ENCODE results near the gene KLHL40.

The KLHL40 gene

GRCh38 chr3:42685363-42685881 is at the start of gene KLHL40:
Gene KLHL40, plus strand, starts transcription at chr3:42685537. Its CDS starts 82 bp downstream, at chr3:42685619.
- no peak within 1 kb of the TSS for H3K4me3 ChIP-seq (ENCODE audit: low read length)

GRCh38 chr3:42637001-42637400 is 48.3 kb upstream of the KLHL40 start:
- no peaks in the 10 kb centered on the region for H3K27me3 ChIP-seq (ENCODE audit: insufficient read depth, low read length)
- no peaks in the 10 kb centered on the region for H3K9me3 ChIP-seq (ENCODE audit: low read length)
- peaks cover 3% of the 10 kb centered on the region for H3K4me1 ChIP-seq (ENCODE audit: insufficient read depth, low read length)
- peaks cover 90% of the 10 kb centered on the region for H3K36me3 ChIP-seq (ENCODE audit: insufficient read depth, low read length)
- H2AFZ ChIP-seq (ENCODE audit: low read depth, low read length) = no peak overlapping the region
- H3K4me3 ChIP-seq (ENCODE audit: low read length) = no peak overlapping the region

More at GRCh38 chr3:42685363-42685881, at the start of gene KLHL40:
- no peaks in the 10 kb centered on the region for H3K36me3 ChIP-seq (ENCODE audit: insufficient read depth, low read length)
- H3K9me3 ChIP-seq (ENCODE audit: low read length) = peaks cover 7% of the 10 kb centered on the region
- H3K4me1 ChIP-seq (ENCODE audit: insufficient read depth, low read length) = no peaks in the 10 kb centered on the region
- no peak within 1 kb of the TSS for H2AFZ ChIP-seq (ENCODE audit: low read depth, low read length)
- no peaks in the 10 kb centered on the region for H3K27me3 ChIP-seq (ENCODE audit: insufficient read depth, low read length)

DNA sequence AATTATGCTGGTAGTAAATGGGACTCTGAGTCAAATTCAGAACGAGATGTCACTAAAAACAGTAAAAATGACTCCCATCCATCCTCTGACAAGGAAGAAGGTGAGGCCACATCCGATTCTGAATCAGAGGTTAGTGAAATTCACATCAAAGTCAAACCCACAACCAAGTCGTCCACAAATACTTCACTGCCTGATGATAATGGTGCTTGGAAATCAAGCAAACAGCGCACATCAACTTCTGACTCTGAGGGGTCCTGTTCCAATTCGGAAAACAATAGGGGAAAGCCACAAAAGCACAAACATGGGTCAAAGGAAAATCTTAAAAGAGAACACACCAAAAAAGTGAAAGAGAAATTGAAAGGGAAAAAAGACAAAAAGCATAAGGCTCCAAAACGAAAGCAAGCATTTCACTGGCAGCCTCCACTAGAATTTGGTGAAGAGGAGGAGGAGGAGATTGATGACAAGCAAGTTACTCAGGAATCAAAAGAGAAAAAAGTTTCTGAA is 46.9 kb upstream of the KLHL40 start:
- Histone ChIP-seq H3K4me3 (ENCODE audit: low read length) (no peak overlapping the region), H3K36me3 (ENCODE audit: insufficient read depth, low read length) (peaks cover 90% of the 10 kb centered on the region)

GRCh38 chr3:42639192-42639591 is 46.1 kb upstream of the KLHL40 start:
- Histone ChIP-seq H3K4me1 (ENCODE audit: insufficient read depth, low read length) (no peaks in the 10 kb centered on the region), H3K4me3 (ENCODE audit: low read length) (no peak overlapping the region), H3K27me3 (ENCODE audit: insufficient read depth, low read length) (no peaks in the 10 kb centered on the region), H2AFZ (ENCODE audit: low read depth, low read length) (no peak overlapping the region), H3K9me3 (ENCODE audit: low read length) (no peaks in the 10 kb centered on the region), H3K36me3 (ENCODE audit: insufficient read depth, low read length) (peaks cover 91% of the 10 kb centered on the region)

More for the DNA sequence above, 46.9 kb upstream of the KLHL40 start:
- Histone ChIP-seq H3K9me3 (ENCODE audit: low read length) (no peaks in the 10 kb centered on the region), H3K27me3 (ENCODE audit: insufficient read depth, low read length) (no peaks in the 10 kb centered on the region), H2AFZ (ENCODE audit: low read depth, low read length) (no peak overlapping the region), H3K4me1 (ENCODE audit: insufficient read depth, low read length) (no peaks in the 10 kb centered on the region)

GRCh38 chr3:42640129-42640528 is 45.2 kb upstream of the KLHL40 start:
- no peak overlapping the region for H3K4me3 ChIP-seq (ENCODE audit: low read length)
- no peak overlapping the region for H2AFZ ChIP-seq (ENCODE audit: low read depth, low read length)
- no peaks in the 10 kb centered on the region for H3K27me3 ChIP-seq (ENCODE audit: insufficient read depth, low read length)
- no peaks in the 10 kb centered on the region for H3K4me1 ChIP-seq (ENCODE audit: insufficient read depth, low read length)
- H3K9me3 ChIP-seq (ENCODE audit: low read length) = no peaks in the 10 kb centered on the region
- H3K36me3 ChIP-seq (ENCODE audit: insufficient read depth, low read length) = peaks cover 91% of the 10 kb centered on the region

GRCh38 chr3:42640771-42641370 is 44.5 kb upstream of the KLHL40 start:
- no peak overlapping the region for H3K4me3 ChIP-seq (ENCODE audit: low read length)
- peaks cover 94% of the 10 kb centered on the region for H3K36me3 ChIP-seq (ENCODE audit: insufficient read depth, low read length)
- no peaks in the 10 kb centered on the region for H3K4me1 ChIP-seq (ENCODE audit: insufficient read depth, low read length)
- H3K27me3 ChIP-seq (ENCODE audit: insufficient read depth, low read length) = no peaks in the 10 kb centered on the region
- H3K9me3 ChIP-seq (ENCODE audit: low read length) = no peaks in the 10 kb centered on the region
- no peak overlapping the region for H2AFZ ChIP-seq (ENCODE audit: low read depth, low read length)

DNA sequence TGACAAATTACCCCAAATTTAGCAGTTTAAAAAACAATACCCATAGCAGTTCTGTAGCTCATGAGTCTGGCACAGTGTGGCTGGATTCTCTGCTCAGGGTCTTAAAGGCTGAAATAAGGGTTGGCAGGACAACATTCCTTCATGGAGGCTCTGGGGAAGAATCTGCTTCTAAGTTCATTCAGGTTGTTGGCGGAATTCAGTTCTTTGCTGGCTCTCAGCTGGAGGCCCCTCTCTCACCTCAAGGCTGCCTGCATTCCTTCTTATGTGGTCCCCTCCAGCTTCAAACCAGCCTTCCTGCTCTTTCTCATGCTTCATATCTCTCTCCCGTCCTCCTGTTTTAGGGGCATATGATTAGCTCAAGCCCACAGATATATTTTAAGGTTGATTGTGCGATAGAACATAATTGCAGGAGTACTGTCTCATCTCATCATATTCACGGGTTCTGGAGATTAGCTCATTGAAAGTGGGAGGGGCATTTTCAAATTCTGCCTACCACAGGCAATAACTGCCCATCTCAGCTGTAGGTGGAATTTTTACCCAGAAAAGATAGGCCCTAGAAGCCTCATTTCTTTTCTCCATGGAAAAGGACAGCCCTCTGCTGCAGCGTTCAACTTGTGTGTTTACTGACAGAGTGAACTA is 37.4 kb upstream of the KLHL40 start:
- Histone ChIP-seq H3K9me3 (ENCODE audit: low read length) (no peaks in the 10 kb centered on the region), H3K4me1 (ENCODE audit: insufficient read depth, low read length) (peaks cover 14% of the 10 kb centered on the region), H3K27me3 (ENCODE audit: insufficient read depth, low read length) (no peaks in the 10 kb centered on the region), H3K36me3 (ENCODE audit: insufficient read depth, low read length) (peaks cover 50% of the 10 kb centered on the region), H3K4me3 (ENCODE audit: low read length) (no peak overlapping the region), H2AFZ (ENCODE audit: low read depth, low read length) (no peak overlapping the region)

- no peak overlapping the region for H3K4me3 ChIP-seq (ENCODE audit: low read length)
- no peaks in the 10 kb centered on the region for H3K9me3 ChIP-seq (ENCODE audit: low read length)
- no peaks in the 10 kb centered on the region for H3K27me3 ChIP-seq (ENCODE audit: insufficient read depth, low read length)
- no peak overlapping the region for H2AFZ ChIP-seq (ENCODE audit: low read depth, low read length)
- peaks cover 24% of the 10 kb centered on the region for H3K4me1 ChIP-seq (ENCODE audit: insufficient read depth, low read length)
- H3K36me3 ChIP-seq (ENCODE audit: insufficient read depth, low read length) = peaks cover 39% of the 10 kb centered on the region
Observed at GRCh38 chr3:42649006-42649405, 36.3 kb upstream of the KLHL40 start.

DNA sequence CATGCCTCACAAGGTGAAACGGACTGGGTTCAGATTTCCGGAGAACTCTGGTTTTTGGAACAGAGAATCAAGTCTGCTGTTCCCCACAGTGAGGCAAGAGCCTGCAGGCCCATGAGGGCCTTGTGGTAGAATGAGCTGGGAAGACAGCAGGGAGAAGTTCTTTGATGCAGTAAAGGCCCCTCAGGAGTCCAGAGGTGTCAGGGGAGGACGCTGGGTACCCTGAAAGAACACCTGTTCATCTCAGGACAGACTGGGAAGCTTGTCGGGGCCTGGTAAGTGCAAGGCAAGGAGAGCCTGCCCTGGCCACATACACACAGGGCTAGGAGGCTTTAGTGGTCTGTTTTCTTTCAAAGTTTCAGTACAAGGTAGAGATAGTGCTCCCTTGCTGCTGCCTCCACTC is 35.6 kb upstream of the KLHL40 start:
- no peaks in the 10 kb centered on the region for H3K9me3 ChIP-seq (ENCODE audit: low read length)
- no peak overlapping the region for H3K4me3 ChIP-seq (ENCODE audit: low read length)
- H2AFZ ChIP-seq (ENCODE audit: low read depth, low read length) = no peak overlapping the region
- no peaks in the 10 kb centered on the region for H3K27me3 ChIP-seq (ENCODE audit: insufficient read depth, low read length)
- peaks cover 25% of the 10 kb centered on the region for H3K4me1 ChIP-seq (ENCODE audit: insufficient read depth, low read length)
- H3K36me3 ChIP-seq (ENCODE audit: insufficient read depth, low read length) = peaks cover 33% of the 10 kb centered on the region

GRCh38 chr3:42651248-42652091 is 33.9 kb upstream of the KLHL40 start:
- Histone ChIP-seq H3K4me1 (ENCODE audit: insufficient read depth, low read length) (peaks cover 32% of the 10 kb centered on the region), H3K27me3 (ENCODE audit: insufficient read depth, low read length) (no peaks in the 10 kb centered on the region), H3K4me3 (ENCODE audit: low read length) (no peak overlapping the region), H2AFZ (ENCODE audit: low read depth, low read length) (no peak overlapping the region), H3K36me3 (ENCODE audit: insufficient read depth, low read length) (peaks cover 16% of the 10 kb centered on the region), H3K9me3 (ENCODE audit: low read length) (no peaks in the 10 kb centered on the region)

DNA sequence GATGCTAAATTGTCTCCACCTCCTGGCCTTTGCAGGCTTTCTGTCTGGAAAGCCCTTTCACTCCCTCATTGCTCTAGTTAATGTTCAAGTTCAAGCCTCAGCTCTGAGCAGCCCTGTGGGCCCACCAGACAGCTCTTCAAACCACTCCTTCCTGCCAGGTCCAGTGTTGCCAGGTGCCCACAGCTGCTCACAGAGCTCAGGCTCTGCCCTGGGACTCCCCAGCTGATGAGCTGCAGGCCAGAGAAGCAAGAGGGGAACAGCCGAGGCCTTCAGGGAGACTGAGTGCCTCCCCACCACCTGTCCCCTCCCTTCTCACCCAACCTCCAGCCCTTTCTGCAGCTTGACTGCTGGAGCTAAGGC is 33.1 kb upstream of the KLHL40 start:
- no peaks in the 10 kb centered on the region for H3K27me3 ChIP-seq (ENCODE audit: insufficient read depth, low read length)
- no peaks in the 10 kb centered on the region for H3K9me3 ChIP-seq (ENCODE audit: low read length)
- H3K4me1 ChIP-seq (ENCODE audit: insufficient read depth, low read length) = peaks cover 27% of the 10 kb centered on the region
- no peak overlapping the region for H3K4me3 ChIP-seq (ENCODE audit: low read length)
- H3K36me3 ChIP-seq (ENCODE audit: insufficient read depth, low read length) = peaks cover 9% of the 10 kb centered on the region
- no peak overlapping the region for H2AFZ ChIP-seq (ENCODE audit: low read depth, low read length)

DNA sequence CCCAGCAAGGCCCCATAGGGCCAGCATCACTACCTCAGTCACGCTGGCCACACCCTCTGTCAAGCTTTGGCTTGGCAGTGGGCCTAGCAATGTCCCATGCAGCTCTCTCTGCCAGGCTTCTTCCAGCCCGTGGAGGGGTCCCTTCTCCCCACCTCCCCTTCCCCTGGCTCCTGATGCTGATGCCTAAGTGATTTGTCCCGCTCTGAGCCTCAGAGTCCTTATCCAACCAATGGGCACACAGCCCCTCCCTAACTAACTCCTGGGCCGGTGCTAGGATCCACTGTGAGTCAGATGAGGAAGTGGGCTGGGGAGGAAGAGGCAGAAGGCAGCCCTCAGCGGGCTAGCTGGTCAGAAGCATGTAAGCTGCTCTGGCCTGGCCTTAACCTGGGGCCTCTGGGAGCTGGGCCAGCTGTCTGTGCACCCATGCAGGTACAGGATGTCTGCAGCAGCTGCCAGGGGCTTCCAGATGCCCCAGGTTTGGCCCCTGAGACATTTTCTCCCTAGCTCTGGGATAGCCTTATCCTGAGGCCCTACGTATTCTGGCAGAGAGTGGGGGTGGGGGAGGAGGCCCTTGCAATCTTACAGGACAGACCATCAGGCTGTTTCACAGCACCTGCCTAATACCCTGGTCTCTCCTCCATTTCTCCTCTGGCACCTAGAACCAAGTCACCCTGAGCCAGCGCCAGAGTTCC is 32.6 kb upstream of the KLHL40 start:
- H3K4me3 ChIP-seq (ENCODE audit: low read length) = no peak overlapping the region
- peaks cover 25% of the 10 kb centered on the region for H3K4me1 ChIP-seq (ENCODE audit: insufficient read depth, low read length)
- no peak overlapping the region for H2AFZ ChIP-seq (ENCODE audit: low read depth, low read length)
- H3K9me3 ChIP-seq (ENCODE audit: low read length) = no peaks in the 10 kb centered on the region
- H3K27me3 ChIP-seq (ENCODE audit: insufficient read depth, low read length) = no peaks in the 10 kb centered on the region
- H3K36me3 ChIP-seq (ENCODE audit: insufficient read depth, low read length) = peaks cover 4% of the 10 kb centered on the region

DNA sequence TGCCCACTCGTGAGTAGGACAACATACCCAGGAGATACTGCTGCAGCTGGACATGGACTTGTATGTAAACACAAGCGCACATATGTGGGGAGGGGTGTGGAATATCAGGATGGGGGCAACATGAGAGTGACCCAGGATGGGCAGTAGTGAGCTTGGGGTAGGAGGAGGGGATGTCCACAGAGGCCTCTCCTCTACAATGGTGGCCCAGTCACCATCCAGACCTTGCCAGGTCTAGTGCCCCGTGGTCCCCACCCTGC is 32.1 kb upstream of the KLHL40 start:
- peaks cover 25% of the 10 kb centered on the region for H3K4me1 ChIP-seq (ENCODE audit: insufficient read depth, low read length)
- H3K4me3 ChIP-seq (ENCODE audit: low read length) = peak overlapping the region; percentile 64
- H3K9me3 ChIP-seq (ENCODE audit: low read length) = no peaks in the 10 kb centered on the region
- H3K36me3 ChIP-seq (ENCODE audit: insufficient read depth, low read length) = no peaks in the 10 kb centered on the region
- H3K27me3 ChIP-seq (ENCODE audit: insufficient read depth, low read length) = no peaks in the 10 kb centered on the region
- H2AFZ ChIP-seq (ENCODE audit: low read depth, low read length) = peak overlapping the region; percentile 85
